MM.1S (cell line): ENCODE measurements around the gene UTF1.

Source experiments
- CTCF ChIP-seq: fragments of 300-600 bp; sonication (generic); IDR thresholded peaks from 2 replicates; pipeline ENCODE4 v1.5.1; 2016; ENCODE audit warnings: antibody characterized with exemption, low read length, mixed read lengths
- EZH2 ChIP-seq: fragments of 300-600 bp; sonication (generic); optimal IDR thresholded peaks from 2 replicates; pipeline ENCODE3; 2017; ENCODE audit warnings: low read depth, mild to moderate bottlenecking, antibody characterized with exemption, low read length, mixed read lengths

- TF ChIP-seq CTCF (no peak), EZH2 (no peak)
These were observed 4.3 kb upstream of the UTF1 start for GRCh38 chr10:133225707-133226191.
